Effector memory CD4-positive, alpha-beta T cell (primary cell): ENCODE measurements around the gene CD83.
A peak's percentile ranks its signal among the peaks of the same experiment; 100 is the strongest.
"Not testable (repeated sequence)": the region's sequence is repeated elsewhere in the genome, so short reads cannot be mapped to it uniquely, and the experiment has no call there.

ENCODE experiments used
- DNase-seq, 3 donors: peaks; one replicate each; pipeline ENCODE4 v3.0.0-alpha.2; 2020
- H3K27ac ChIP-seq: 2 replicates; pipeline ENCODE4 v1.7.0; 2013; ENCODE audit warnings: mild to moderate bottlenecking, low read length, moderate library complexity; ENCODE audit not compliant: insufficient read depth, poor library complexity, severe bottlenecking
- H3K27me3 ChIP-seq: replicated peaks from 2 replicates; pipeline ENCODE4 v1.7.0; 2013; ENCODE audit warnings: mild to moderate bottlenecking, low read length; ENCODE audit not compliant: insufficient read depth, control insufficient read depth, poor library complexity, severe bottlenecking
- H3K36me3 ChIP-seq: 2 replicates; pipeline ENCODE4 v1.7.0; 2013; ENCODE audit warnings: mild to moderate bottlenecking, low read length, moderate library complexity; ENCODE audit not compliant: control insufficient read depth, insufficient read depth
- H3K4me1 ChIP-seq: 2 replicates; pipeline ENCODE4 v1.7.0; 2013; ENCODE audit warnings: low read length, mild to moderate bottlenecking; ENCODE audit not compliant: control insufficient read depth, insufficient read depth, poor library complexity, severe bottlenecking
- H3K4me3 ChIP-seq: 2 replicates; pipeline ENCODE4 v1.7.0; 2013; ENCODE audit warnings: low read length, low read depth, mild to moderate bottlenecking; ENCODE audit not compliant: insufficient read depth, poor library complexity, severe bottlenecking
- H3K9me3 ChIP-seq: 2 replicates; pipeline ENCODE4 v1.7.0; 2013; ENCODE audit warnings: mild to moderate bottlenecking, low read length, moderate library complexity; ENCODE audit not compliant: control insufficient read depth

The CD83 gene

GRCh38 chr6:14143305-14143704, 25.7 kb downstream of the CD83 start:
- Histone ChIP-seq H3K9me3 (no peaks in the 10 kb centered on the region), H3K4me1 (no peaks in the 10 kb centered on the region), H3K36me3 (no peaks in the 10 kb centered on the region), H3K27ac (no peak overlapping the region), H3K4me3 (no peak overlapping the region), H3K27me3 (no peaks in the 10 kb centered on the region)
- DNase-seq: no peak

DNA sequence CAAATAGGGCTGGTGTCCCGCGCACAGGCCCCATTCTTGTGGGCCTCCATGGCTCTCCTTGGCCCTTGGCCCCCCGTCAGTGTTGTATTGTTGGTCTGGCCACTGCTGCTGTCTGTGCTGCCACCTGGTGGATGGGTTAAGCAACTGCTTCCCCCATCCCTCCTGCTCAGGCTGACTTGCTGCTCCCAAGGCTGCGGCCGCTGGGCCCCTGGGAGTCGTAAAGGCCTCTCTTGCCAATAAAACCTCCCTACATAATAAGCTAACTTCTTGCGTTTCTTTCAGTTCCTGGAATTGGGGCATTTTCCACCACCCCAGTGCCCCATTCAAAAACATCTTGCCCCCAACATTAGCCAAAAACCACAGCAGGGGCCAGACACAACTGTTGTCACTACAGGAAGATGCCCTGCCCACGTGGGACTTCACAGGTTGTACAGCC, 27.1 kb downstream of the CD83 start:
- H3K4me3 ChIP-seq: no peak overlapping the region
- H3K36me3 ChIP-seq: no peaks in the 10 kb centered on the region
- H3K9me3 ChIP-seq: no peaks in the 10 kb centered on the region
- no peaks in the 10 kb centered on the region for H3K4me1 ChIP-seq
- no peak overlapping the region for H3K27ac ChIP-seq
- peak; percentile 36 to 66 (median 48) for DNase-seq
- H3K27me3 ChIP-seq: no peaks in the 10 kb centered on the region

GRCh38 chr6:14146506-14147096, 29.0 kb downstream of the CD83 start:
- Histone ChIP-seq H3K4me3 (no peak overlapping the region), H3K36me3 (no peaks in the 10 kb centered on the region), H3K9me3 (no peaks in the 10 kb centered on the region), H3K27ac (no peak overlapping the region), H3K27me3 (no peaks in the 10 kb centered on the region), H3K4me1 (no peaks in the 10 kb centered on the region)
- DNase-seq: no peak

DNA sequence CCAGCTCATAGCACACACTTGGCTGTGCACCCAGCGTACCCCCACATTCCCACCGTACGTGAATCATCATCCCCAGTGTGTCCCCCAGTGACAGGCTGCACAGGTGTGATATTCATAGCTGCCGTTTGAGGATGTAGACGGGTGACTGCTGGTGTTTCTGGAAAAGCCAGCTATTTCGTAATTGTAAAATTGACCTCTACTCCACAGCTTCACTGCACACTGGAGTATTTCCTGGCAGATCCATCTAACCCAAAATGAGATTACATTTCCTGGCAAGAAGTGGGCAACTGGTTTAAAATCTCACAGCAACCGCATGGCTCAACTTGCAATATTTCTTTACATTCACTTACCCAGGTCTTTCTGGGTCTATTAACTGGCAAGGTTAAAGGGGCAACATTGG, 30.3 kb downstream of the CD83 start:
- Histone ChIP-seq H3K36me3 (no peaks in the 10 kb centered on the region), H3K9me3 (no peaks in the 10 kb centered on the region), H3K4me1 (no peaks in the 10 kb centered on the region), H3K4me3 (no peak overlapping the region), H3K27ac (no peak overlapping the region), H3K27me3 (no peaks in the 10 kb centered on the region)
- DNase-seq: no peak

- no peaks in the 10 kb centered on the region for H3K36me3 ChIP-seq
- no peak overlapping the region for H3K27ac ChIP-seq
- no peaks in the 10 kb centered on the region for H3K9me3 ChIP-seq
- H3K4me1 ChIP-seq: no peaks in the 10 kb centered on the region
- no peak overlapping the region for H3K4me3 ChIP-seq
- no peaks in the 10 kb centered on the region for H3K27me3 ChIP-seq
- DNase-seq: no peak
Observed at GRCh38 chr6:14148471-14148870, 30.9 kb downstream of the CD83 start.

- Histone ChIP-seq H3K27me3 (no peaks in the 10 kb centered on the region), H3K4me1 (no peaks in the 10 kb centered on the region), H3K36me3 (no peaks in the 10 kb centered on the region), H3K27ac (no peak overlapping the region), H3K9me3 (no peaks in the 10 kb centered on the region), H3K4me3 (no peak overlapping the region)
- DNase-seq: no peak
Observed at GRCh38 chr6:14149053-14149738, 31.6 kb downstream of the CD83 start.

DNA sequence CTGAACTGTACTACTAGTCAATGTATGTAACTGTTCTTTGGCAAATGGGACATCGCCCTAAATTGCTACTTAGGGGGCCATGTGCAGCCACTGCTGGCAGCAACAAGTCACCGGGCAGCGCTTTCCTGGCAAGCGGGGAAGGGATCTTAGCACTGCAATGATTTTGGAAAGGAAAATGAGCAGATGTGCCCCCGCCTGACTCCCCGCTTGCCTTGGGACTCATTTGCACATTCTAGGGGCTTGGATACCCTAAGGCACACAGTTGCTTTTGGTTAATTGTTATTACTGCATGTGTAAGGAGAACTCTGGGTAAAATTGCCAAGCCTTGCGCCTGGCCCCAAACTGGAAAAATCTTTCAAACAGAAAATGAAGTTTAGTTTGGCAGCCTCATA, 32.2 kb downstream of the CD83 start:
- Histone ChIP-seq H3K4me1 (no peaks in the 10 kb centered on the region), H3K9me3 (no peaks in the 10 kb centered on the region), H3K27ac (no peak overlapping the region), H3K27me3 (no peaks in the 10 kb centered on the region), H3K4me3 (no peak overlapping the region), H3K36me3 (no peaks in the 10 kb centered on the region)
- DNase-seq: no peak

GRCh38 chr6:14151300-14151699, 33.7 kb downstream of the CD83 start:
- H3K4me1 ChIP-seq, DNase-seq, H3K27me3 ChIP-seq, H3K27ac ChIP-seq, H3K9me3 ChIP-seq, H3K4me3 ChIP-seq, H3K36me3 ChIP-seq: not testable (repeated sequence)

GRCh38 chr6:14151773-14152172, 34.2 kb downstream of the CD83 start:
- no peak for DNase-seq
- no peaks in the 10 kb centered on the region for H3K9me3 ChIP-seq
- H3K4me1 ChIP-seq: no peaks in the 10 kb centered on the region
- H3K27ac ChIP-seq: no peak overlapping the region
- H3K4me3 ChIP-seq: no peak overlapping the region
- H3K27me3 ChIP-seq: no peaks in the 10 kb centered on the region
- no peaks in the 10 kb centered on the region for H3K36me3 ChIP-seq

- H3K27me3 ChIP-seq: no peaks in the 10 kb centered on the region
- no peaks in the 10 kb centered on the region for H3K36me3 ChIP-seq
- H3K27ac ChIP-seq: no peak overlapping the region
- no peak overlapping the region for H3K4me3 ChIP-seq
- DNase-seq: no peak
- no peaks in the 10 kb centered on the region for H3K9me3 ChIP-seq
- H3K4me1 ChIP-seq: no peaks in the 10 kb centered on the region
Observed at GRCh38 chr6:14153228-14153627, 35.7 kb downstream of the CD83 start.
